Posterior cingulate gyrus (tissue), 11 donors: Measurements from ENCODE around the gene IL11.
"Not testable (repeated sequence)": the region's sequence is repeated elsewhere in the genome, so short reads cannot be mapped to it uniquely, and the experiment has no call there.

Experiments
- DNase-seq, 10 donors: peaks; one replicate each; pipeline versions ENCODE4 v3.0.0 to v3.0.0-alpha.2; 2020 to 2021; ENCODE audit warnings: mixed read lengths in 3 of 10
- intact Hi-C: fragments of 100-400 bp; cut with DNase I; formaldehyde crosslinking; loops from one replicate; pipeline ENCODE4 v1.15.1; 2023

Gene IL11

GRCh38 chr19:55339889-55340783 is 30.1 kb downstream of the IL11 start:
- intact Hi-C loops: loop anchor here (5.0 kb wide), 2 partner anchors 38 to 42 kb away; partner anchors contain the start of gene TMEM238
- DNase-seq: no peak

DNA sequence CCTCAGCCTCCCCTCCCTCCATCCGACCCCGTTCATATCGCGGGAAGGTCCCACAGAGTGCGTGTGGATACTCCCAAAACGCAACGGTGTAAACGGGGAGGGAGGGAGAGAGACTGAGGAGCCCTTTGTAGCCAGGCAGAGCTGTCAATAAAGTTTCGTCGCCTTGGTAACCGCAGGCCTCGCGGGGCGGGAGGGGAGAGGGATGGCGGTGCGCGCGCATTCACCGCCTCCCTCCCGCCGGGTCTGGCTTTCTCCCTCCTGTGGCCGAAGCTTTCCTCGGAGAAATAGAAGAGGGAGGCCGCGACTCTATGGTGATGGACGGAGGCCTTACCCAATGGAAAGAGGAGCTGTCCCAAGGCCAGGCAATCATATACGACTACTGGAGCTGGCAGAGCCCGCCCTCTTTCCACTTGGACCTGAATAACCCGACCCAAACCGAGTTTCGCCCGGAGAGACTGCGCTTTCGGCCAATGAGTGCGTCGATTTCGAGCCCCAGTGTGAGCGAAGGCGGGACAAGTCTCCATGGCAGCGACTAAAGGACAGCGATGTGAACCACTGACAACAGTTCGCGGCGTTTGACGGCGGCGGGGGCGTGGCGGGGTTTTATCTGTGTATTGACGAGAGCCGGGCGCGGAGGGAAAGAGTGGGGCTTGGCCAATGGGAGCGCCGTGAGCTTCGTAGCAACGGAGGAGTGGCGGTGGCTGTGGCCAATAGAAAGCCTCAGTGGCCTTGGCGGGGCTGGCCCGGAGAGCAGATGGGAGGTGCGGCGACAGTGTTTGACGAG is 31.0 kb downstream of the IL11 start, which contains the start of gene KMT5C:
Gene KMT5C, plus strand, starts transcription at position 772 of the 784 bp plus-strand sequence. CDS start 2,061 bp downstream, outside the sequence.
- intact Hi-C loops: loop anchor here (5.0 kb wide), 2 partner anchors 37 to 43 kb away; partner anchors contain the start of gene TMEM238
- DNase-seq: peak; percentile 100

GRCh38 chr19:55336101-55336500 is 34.2 kb downstream of the IL11 start:
- DNase-seq: no peak
- intact Hi-C loops: loop anchor here (5.0 kb wide), 2 partner anchors 34 to 46 kb away; partner anchors contain the start of gene TMEM238

- intact Hi-C loops: no loop called here
Measured at GRCh38 chr19:55333870-55334269, 36.4 kb downstream of the IL11 start.

GRCh38 chr19:55329791-55330190 is 40.5 kb downstream of the IL11 start:
- intact Hi-C loops, DNase-seq: not testable (repeated sequence)

More at GRCh38 chr19:55333870-55334269, 36.4 kb downstream of the IL11 start:
- no peak for DNase-seq

DNA sequence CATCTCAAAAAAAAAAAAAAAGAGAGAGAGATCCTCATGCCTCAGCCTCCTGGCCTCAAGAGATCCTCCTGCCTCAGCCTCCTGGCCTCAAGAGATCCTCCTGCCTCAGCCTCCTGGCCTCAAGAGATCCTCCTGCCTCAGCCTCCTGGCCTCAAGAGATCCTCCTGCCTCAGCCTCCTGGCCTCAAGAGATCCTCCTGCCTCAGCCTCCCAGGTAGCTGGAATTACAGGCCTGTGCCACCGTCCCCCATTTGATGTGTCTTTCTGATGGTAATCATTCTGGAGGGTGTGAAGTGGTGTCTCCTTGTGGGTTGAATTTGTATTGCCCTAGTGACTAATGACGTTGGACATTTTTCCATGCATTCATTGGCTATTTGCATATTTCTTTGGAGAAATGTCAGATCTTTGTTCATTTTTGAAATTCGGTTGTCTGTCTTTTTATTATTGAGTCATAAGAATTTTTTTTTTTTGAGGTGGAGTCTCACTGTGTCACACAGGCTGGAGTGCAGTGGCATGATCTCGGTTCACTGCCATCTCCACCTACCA is 41.4 kb downstream of the IL11 start:
- intact Hi-C loops, DNase-seq: not testable (repeated sequence)

- DNase-seq: no peak
- intact Hi-C loops: no loop called here
Measured at GRCh38 chr19:55325172-55325571, 45.1 kb downstream of the IL11 start, which contains the start of gene TMEM150B. TMEM150B (minus strand) TSS chr19:55325341; CDS start chr19:55321036, 4,305 bp downstream.

- intact Hi-C loops: no loop called here
- no peak for DNase-seq
Measured at GRCh38 chr19:55324662-55325061, 45.6 kb downstream of the IL11 start.

GRCh38 chr19:55322204-55322885 is 47.9 kb downstream of the IL11 start:
- DNase-seq: no peak
- intact Hi-C loops: no loop called here

DNA sequence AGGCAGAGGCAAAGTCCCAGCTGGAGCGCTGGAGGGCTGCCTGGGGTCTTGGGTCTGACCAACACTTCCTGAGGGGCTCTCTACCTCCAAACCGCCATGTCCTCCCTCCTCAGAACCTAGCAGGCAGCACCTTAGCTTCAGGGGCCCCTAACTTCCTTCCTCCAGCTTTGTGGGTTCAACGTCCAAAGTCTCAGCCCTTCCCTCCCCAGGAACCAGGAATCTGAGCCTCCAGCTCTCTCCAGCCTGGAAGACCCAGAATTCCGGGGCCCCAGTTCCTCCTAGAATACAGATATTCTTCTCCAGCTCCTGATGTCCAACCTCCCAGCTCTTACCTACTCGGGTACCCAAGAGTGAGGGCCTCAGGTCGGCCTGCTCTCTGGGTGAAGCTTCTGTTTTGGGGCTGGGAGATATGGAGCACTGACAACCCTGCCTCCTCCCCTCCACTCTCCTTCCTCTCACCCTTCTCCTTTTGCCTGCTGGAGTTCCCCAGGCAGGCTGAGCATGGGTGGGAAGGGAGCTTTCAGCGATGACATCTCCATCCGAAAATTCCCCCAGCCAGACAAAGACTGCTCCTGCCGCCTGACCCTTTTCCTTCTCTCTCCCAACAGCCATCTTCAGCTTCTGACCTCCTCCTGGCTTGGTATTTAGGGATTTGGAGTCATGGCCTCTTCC is 48.7 kb downstream of the IL11 start:
- no peak for DNase-seq
- intact Hi-C loops: no loop called here

- no peak for DNase-seq
- intact Hi-C loops: no loop called here
Measured at GRCh38 chr19:55320844-55321419, 49.3 kb downstream of the IL11 start.

- DNase-seq: peak in 8 of 10 donors; percentile 46 to 93 (median 50)
- intact Hi-C loops: no loop called here
Measured at GRCh38 chr19:55319785-55320184, 50.5 kb downstream of the IL11 start.

DNA sequence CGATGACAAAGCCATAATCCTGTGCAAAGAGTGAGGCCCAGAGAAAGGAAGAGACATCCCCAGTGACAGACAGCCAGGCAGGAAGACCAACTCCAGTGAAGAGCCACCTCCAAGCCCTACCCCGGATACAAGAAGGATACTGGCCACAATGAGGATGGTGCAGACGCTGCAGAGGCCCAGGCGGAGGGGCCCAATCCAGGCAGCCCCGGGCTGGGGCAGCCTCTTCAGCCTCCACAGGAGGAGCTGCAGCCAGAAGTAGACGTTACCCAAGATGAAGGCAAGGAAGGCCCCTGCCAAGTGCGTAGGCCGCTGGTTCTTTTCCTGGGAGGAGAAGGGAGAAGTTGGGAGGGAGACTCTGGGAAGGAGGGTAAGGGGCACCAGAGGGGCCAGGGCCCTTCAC is 53.6 kb downstream of the IL11 start:
- intact Hi-C loops: no loop called here
- no peak for DNase-seq

DNA sequence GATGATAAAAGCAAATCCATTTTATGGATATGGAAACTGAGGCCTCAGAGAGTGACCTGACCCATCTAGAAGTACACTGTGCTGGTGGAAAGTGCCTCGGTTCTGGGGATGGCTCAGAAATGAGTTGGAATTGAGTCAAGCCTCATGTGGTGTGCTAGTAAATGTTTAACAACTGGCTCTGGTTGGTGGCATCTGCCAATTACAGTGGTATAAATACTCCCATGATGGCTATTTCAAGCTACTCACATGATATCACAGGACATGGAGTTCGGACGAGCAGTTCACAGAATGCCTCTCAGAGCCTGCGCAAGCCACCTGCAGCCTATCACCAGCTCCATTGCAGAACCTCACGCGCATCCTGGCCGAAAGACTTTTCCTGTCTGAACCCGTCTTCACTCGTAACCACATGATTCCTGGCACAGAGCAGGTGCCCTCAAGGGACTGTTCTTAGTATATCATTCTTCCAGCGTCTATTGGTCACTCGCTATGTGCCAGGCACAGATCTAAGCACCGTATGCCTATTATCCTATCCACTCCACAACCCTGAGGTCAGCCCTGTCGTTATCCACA is 54.2 kb downstream of the IL11 start:
- no peak for DNase-seq
- intact Hi-C loops: no loop called here

- no peak for DNase-seq
- intact Hi-C loops: no loop called here
Measured at GRCh38 chr19:55314396-55314795, 55.9 kb downstream of the IL11 start.
